Measurements from ENCODE around the gene CTNNA2. TPM values are rescaled to one million over a fixed set of nuclear protein-coding genes. Genes with fewer than 3 reads are reported as not detected.

CTNNA2 gene
- total RNA-seq, 4 donors from 2014 or later: 0.19 TPM; not detected in 3

DNA sequence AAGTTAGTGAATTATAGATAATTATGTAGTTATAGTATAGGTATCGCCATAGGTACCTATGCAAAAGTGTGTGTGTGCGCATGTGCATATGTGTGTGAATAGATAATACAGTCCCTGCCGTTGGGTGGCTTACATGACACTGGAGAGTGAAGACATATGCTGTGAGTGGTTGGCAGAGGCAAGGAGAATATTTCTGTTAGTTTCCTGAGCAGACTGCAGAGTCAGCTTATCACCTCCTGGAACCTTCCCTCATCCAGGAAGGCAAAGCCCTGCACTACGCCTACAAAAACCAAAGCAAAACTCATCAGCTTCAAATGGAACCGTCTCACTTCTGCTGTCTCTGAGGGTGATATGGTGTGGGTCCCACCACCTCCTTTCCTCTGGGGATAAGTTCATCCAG is 609.8 kb downstream of the CTNNA2 start:
- ATAC-seq (ENCODE audit: low FRiP score): no peak
- DNase-seq (ENCODE audit: low spot score): no peak
- TF ChIP-seq, protein P1, sequence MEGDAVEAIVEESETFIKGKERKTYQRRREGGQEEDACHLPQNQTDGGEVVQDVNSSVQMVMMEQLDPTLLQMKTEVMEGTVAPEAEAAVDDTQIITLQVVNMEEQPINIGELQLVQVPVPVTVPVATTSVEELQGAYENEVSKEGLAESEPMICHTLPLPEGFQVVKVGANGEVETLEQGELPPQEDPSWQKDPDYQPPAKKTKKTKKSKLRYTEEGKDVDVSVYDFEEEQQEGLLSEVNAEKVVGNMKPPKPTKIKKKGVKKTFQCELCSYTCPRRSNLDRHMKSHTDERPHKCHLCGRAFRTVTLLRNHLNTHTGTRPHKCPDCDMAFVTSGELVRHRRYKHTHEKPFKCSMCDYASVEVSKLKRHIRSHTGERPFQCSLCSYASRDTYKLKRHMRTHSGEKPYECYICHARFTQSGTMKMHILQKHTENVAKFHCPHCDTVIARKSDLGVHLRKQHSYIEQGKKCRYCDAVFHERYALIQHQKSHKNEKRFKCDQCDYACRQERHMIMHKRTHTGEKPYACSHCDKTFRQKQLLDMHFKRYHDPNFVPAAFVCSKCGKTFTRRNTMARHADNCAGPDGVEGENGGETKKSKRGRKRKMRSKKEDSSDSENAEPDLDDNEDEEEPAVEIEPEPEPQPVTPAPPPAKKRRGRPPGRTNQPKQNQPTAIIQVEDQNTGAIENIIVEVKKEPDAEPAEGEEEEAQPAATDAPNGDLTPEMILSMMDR (IDR thresholded peaks at IDR 0.05): no peak

DNA sequence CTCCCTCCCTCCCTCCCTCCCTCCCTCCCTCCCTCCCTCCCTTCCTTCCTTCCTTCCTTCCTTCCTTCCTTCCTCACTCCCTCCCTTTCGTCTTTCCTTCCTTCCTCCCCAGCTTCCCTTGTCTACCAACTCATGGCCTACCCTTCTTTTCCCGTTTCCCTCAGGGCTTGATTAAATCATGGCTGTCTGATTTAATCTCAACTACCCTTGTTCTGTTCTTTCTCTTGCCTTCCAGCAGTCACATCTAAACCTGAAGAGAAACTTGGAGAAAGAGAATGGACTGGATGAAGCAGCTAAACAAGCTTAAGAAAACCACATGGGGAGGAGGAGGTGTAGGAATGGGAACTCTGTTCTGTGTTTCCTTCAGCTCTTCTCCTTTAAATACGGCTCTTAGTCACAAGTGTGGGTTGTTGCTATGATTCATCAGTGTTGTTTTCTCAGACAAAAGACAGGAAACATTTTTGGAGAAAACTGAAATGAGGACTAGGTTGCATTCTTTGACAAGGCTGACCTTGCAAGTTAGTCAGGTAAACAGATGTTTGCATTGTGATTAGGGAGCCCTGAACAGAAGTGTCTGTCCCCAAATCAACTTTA is 613.8 kb downstream of the CTNNA2 start:
- ATAC-seq (ENCODE audit: low FRiP score) (no peak), DNase-seq (ENCODE audit: low spot score) (no peak)
- TF ChIP-seq, protein P1 (IDR thresholded peaks at IDR 0.05): no peak

DNA sequence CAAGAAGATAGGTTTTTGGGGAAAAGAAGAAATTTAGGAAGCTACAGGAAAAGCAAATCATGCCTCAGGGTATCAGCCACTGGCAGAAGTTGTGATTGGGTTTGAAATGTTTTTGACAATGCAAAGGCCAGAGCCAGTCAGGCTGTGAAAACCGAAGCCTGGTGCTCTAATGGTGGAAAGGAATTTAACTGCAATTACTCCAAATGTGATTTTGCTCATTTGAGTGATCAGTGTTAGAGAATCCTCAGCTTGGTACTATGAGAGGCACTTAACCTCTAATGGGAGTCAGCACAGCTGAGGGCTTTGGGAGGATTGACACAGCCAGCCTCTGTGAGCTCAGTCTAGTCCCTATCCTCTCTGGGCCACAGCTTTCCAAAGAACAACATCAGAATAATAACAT is 615.2 kb downstream of the CTNNA2 start:
- no peak for DNase-seq (ENCODE audit: low spot score)
- ATAC-seq (ENCODE audit: low FRiP score): no peak
- TF ChIP-seq, protein P1 (IDR thresholded peaks at IDR 0.05): no peak

DNA sequence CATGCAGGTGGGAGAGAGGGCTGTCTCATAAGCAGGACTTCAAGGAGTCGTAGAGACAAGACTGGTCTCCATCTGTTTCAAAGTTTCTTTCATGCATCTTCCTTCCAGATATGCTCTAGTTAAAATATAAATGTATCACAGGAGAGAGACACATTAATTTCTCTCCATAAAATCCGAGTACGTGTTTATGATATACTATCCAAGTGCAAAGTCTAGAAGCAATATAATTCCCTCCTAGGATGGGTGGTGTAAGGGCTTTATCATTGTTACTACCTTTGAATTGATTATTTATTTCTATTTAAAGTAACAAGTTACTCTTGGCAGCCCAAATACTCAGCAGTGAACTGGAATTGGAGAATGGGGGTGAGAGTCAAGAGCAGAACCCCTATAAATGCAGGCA is 619.4 kb downstream of the CTNNA2 start:
- no peak for DNase-seq (ENCODE audit: low spot score)
- TF ChIP-seq, protein P1 (IDR thresholded peaks at IDR 0.05): no peak
- ATAC-seq (ENCODE audit: low FRiP score): no peak

DNA sequence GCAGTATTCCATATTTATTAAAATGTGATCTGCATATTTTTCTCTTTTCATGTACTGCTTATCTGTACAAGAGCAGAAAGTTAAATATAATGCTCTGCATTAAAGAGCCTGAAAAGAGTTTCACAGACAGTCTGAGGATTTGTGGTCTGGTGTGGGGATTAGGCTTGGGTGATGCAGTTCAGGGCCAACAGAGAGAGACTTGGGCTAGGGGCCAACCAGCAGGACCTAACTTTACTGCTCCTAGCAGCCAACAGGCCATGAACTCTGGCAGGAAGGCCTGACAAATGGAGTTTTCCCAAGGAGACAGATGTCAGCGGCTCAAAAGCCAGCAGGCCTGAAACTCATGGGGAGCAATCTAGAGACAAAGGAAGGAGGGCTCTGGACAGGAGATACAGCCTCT is 622.1 kb downstream of the CTNNA2 start:
- ATAC-seq (ENCODE audit: low FRiP score) (no peak), DNase-seq (ENCODE audit: low spot score) (no peak)
- TF ChIP-seq, protein P1 (IDR thresholded peaks at IDR 0.05): no peak

DNA sequence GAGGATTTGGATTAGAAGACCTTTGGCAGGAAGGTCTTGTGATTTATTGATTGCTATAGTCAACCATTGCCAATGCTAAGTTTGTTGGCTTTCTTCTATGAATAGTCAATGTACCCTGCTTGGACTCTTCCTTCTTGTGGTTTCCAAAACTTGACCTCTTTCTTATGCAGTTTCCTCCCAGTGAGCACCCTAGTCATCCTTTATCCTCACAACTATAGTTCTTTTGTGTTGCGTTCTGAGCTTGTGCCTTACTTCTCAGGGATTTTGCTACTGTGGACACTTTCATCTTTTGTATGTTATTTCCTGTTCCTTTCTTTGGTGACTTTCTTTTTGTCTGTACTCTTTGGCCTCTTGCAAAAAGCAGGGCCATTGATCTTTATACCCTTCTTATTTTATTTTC is 623.5 kb downstream of the CTNNA2 start:
- no peak for ATAC-seq (ENCODE audit: low FRiP score)
- TF ChIP-seq, protein P1 (IDR thresholded peaks at IDR 0.05): no peak
- no peak for DNase-seq (ENCODE audit: low spot score)

DNA sequence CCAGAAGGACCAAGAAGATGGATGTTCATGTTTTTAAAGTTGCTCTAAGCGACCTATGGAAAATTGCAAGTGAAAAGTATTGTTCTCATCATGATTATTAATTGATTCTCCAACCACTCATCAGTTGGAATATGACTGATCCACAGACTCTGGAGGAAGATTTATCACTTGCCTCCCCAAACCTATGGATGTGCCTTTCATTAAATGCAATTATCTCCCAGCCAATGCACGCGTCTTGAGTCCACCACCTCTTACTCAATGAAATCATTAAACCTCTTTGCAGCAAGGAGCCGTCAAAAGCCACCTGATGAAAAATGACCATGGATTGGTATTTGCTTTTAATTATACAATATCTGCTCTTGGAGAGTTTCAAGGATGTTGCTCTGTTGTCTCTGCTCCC is 626.1 kb downstream of the CTNNA2 start:
- TF ChIP-seq, protein P1 (IDR thresholded peaks at IDR 0.05): no peak
- ATAC-seq (ENCODE audit: low FRiP score) (no peak), DNase-seq (ENCODE audit: low spot score) (no peak)

Data from omental fat pad (tissue), 4 donors.